K562 (cell line): ENCODE data around the gene DTNBP1. TPM values are rescaled to one million over a fixed set of nuclear protein-coding genes. Genes with fewer than 3 reads are reported as not detected.

Source experiments
- ARID1B ChIP-seq: fragments of 450-650 bp; IDR thresholded peaks from 2 replicates; pipeline ENCODE4 v1.6.1; 2016; ENCODE audit warnings: antibody characterized with exemption, mild to moderate bottlenecking, inconsistent platforms
- ARID2 ChIP-seq: fragments of 450-650 bp; IDR thresholded peaks from 2 replicates; pipeline ENCODE4 v1.6.1; 2017; ENCODE audit warnings: antibody characterized with exemption, mild to moderate bottlenecking
- CEBPB ChIP-seq: fragments of 450-650 bp; IDR thresholded peaks from 2 replicates; pipeline ENCODE4 v1.6.1; 2016; ENCODE audit warnings: missing genetic modification characterization, missing compliant biosample characterization
- CEBPG ChIP-seq, 3 experiments: fragments of 200-800 bp in 1 of 3; sonication (Bioruptor generic) in 1 of 3; sonication (generic) in 1 of 3; formaldehyde crosslinking in 1 of 3; IDR thresholded peaks in 2 of 3; conservative IDR thresholded peaks in 1 of 3; 2 replicates each; pipeline versions ENCODE4 v1.6.1 to v1.8.0; 2016 to 2022; ENCODE audit warnings: missing compliant biosample characterization in 2 of 3, missing genetic modification characterization in 2 of 3, mild to moderate bottlenecking in 1 of 3, missing genetic modification reagents in 1 of 3
- DNMT1 ChIP-seq: fragments of 450-650 bp; IDR thresholded peaks from 2 replicates; pipeline ENCODE4 v1.6.1; 2016; ENCODE audit warnings: antibody characterized with exemption, mild to moderate bottlenecking
- FOSL1 ChIP-seq: fragments of 200-800 bp; sonication (Bioruptor generic); conservative IDR thresholded peaks from 2 replicates; pipeline ENCODE4 v1.6.1; 2016; ENCODE audit warnings: missing genetic modification characterization, missing compliant biosample characterization
- HDAC3 ChIP-seq: fragments of 450-650 bp; IDR thresholded peaks from 2 replicates; pipeline ENCODE4 v1.6.1; 2018; ENCODE audit warnings: borderline replicate concordance, mild to moderate bottlenecking, moderate library complexity; ENCODE audit not compliant: partially characterized antibody
- KDM5B ChIP-seq: fragments of 200-600 bp; sonication (generic); IDR thresholded peaks from 2 replicates; pipeline ENCODE4 v1.6.1; 2012; ENCODE audit warnings: low read depth, mild to moderate bottlenecking, moderate library complexity, low read length, control low read depth, inconsistent platforms; ENCODE audit not compliant: insufficient replicate concordance
- PHB2 ChIP-seq: fragments of 450-650 bp; IDR thresholded peaks from 2 replicates; pipeline ENCODE4 v1.6.1; 2017; ENCODE audit warnings: low read depth
- RBM25 ChIP-seq: fragments of 200-400 bp; formaldehyde crosslinking; IDR thresholded peaks from 2 replicates; pipeline ENCODE4 v1.6.1; 2018; ENCODE audit warnings: low read length, low read depth, moderate library complexity; ENCODE audit not compliant: severe bottlenecking
- SMARCA5 ChIP-seq: fragments of 450-650 bp; IDR thresholded peaks from 2 replicates; pipeline ENCODE4 v1.6.1; 2016
- SMARCE1 ChIP-seq: fragments of 450-650 bp; IDR thresholded peaks from 2 replicates; pipeline ENCODE4 v1.7.1; 2016; ENCODE audit warnings: mild to moderate bottlenecking
- SOX6 ChIP-seq: fragments of 450-650 bp; IDR thresholded peaks from 2 replicates; pipeline ENCODE4 v1.6.1; 2014; ENCODE audit warnings: mild to moderate bottlenecking
- YY1 ChIP-seq, 3 experiments: IDR thresholded peaks; 2 replicates each; pipeline ENCODE4 v1.6.1; 2011; ENCODE audit warnings: low read length in 2 of 3, mild to moderate bottlenecking in 2 of 3, moderate library complexity in 2 of 3, borderline replicate concordance in 1 of 3, control low read depth in 1 of 3, low read depth in 1 of 3; ENCODE audit not compliant: insufficient read depth in 3 of 3, insufficient replicate concordance in 2 of 3, control insufficient read depth in 1 of 3, insufficient read length in 1 of 3; ENCODE audit errors: extremely low read depth in 1 of 3
- ZNF282 ChIP-seq: sonication (generic); formaldehyde crosslinking; IDR thresholded peaks from 2 replicates; pipeline ENCODE4 v1.8.1; 2023; ENCODE audit warnings: missing genetic modification reagents
- ZNF584 ChIP-seq: fragments of 200-800 bp; sonication (Bioruptor generic); IDR thresholded peaks from 2 replicates; pipeline ENCODE4 v1.6.1; 2016; ENCODE audit warnings: low read depth, mild to moderate bottlenecking, missing genetic modification characterization, missing compliant biosample characterization
- ZNF589 ChIP-seq: fragments of 200-800 bp; sonication (Bioruptor generic); IDR thresholded peaks from 2 replicates; pipeline ENCODE4 v1.6.1; 2016; ENCODE audit warnings: low read depth, missing genetic modification characterization, missing compliant biosample characterization
- polyA plus RNA-seq, 8 experiments: library from polyadenylated mRNA; depleted of rRNA in 4 of 8; stranded (reverse) in 5 of 8; unstranded in 3 of 8; fragments of >200 nt; fragmentation: Nextera tagmentation in 2 of 8; fragmentation: Illumina TruSeq in 1 of 8; extraction: Ambion mirVana in 2 of 8; extraction: Trizol in 1 of 8; gene quantifications; 2 replicates each; pipeline versions ENCODE4 v1.2.1 to v1.2.3, GENCODE V29; 2011 to 2014; ENCODE audit warnings: inconsistent platforms in 1 of 8, missing spikeins in 1 of 8
- total RNA-seq, 7 experiments: library from RNA; depleted of rRNA in 6 of 7; stranded (reverse); fragments of >200 nt in 6 of 7; fragmentation: Illumina TruSeq in 2 of 7; extraction: Trizol in 2 of 7; gene quantifications; 2 replicates each; pipeline versions ENCODE4 v1.2.1 to v1.2.3, GENCODE V29; 2011 to 2021; ENCODE audit warnings: low replicate concordance in 1 of 7
- TF ChIP-seq, protein P1 (sequence below), 3 experiments: fragments of 200-800 bp in 1 of 3; fragments of 250-450 bp in 1 of 3; fragments of 450-650 bp in 1 of 3; sonication (Bioruptor Pico) in 1 of 3; sonication (Bioruptor generic) in 1 of 3; formaldehyde crosslinking in 1 of 3; IDR thresholded peaks; 2 replicates each; pipeline versions ENCODE4 v1.6.1 to v1.8.0; 2016 to 2022; ENCODE audit warnings: mild to moderate bottlenecking in 2 of 3, missing genetic modification characterization in 2 of 3, missing compliant biosample characterization in 1 of 3, moderate library complexity in 1 of 3
- TF ChIP-seq, protein P2 (sequence below): IDR thresholded peaks from 2 replicates; pipeline ENCODE4 v1.6.1; 2012; ENCODE audit warnings: low read depth, low read length, improper control_type of control experiment, borderline replicate concordance
- TF ChIP-seq, protein P3 (sequence below): fragments of 250-450 bp; sonication (Bioruptor Pico); IDR thresholded peaks from 2 replicates; pipeline ENCODE4 v1.5.0; 2022; ENCODE audit warnings: mild to moderate bottlenecking

DTNBP1 gene
- total and polyA plus RNA-seq, 9 of the 15 experiments (the other 6 are each of a cell fraction or from before 2014, with no cell fraction given): 16.7 to 54.5 (median 21.4) TPM

DNA sequence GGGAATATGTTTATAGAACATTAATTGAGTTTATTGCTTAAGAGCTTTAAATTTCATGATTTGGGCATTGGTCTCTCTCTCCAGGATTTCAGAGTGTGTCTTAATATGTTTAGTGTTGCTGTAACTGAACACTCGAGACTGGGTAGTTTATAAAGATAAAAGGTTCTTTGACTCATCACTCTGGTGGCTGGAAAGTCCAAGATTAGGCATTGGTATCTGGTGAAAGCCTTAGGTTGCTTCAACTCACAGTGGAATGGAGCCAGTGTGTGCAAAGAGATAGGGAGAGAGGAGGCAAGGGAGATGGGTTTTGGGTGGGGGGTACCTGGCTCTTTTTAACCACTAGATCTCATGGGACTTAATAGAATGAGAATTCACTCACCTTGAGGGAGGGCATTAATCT is 35.6 kb upstream of the DTNBP1 start (continued):
- TF ChIP-seq, protein P1, sequence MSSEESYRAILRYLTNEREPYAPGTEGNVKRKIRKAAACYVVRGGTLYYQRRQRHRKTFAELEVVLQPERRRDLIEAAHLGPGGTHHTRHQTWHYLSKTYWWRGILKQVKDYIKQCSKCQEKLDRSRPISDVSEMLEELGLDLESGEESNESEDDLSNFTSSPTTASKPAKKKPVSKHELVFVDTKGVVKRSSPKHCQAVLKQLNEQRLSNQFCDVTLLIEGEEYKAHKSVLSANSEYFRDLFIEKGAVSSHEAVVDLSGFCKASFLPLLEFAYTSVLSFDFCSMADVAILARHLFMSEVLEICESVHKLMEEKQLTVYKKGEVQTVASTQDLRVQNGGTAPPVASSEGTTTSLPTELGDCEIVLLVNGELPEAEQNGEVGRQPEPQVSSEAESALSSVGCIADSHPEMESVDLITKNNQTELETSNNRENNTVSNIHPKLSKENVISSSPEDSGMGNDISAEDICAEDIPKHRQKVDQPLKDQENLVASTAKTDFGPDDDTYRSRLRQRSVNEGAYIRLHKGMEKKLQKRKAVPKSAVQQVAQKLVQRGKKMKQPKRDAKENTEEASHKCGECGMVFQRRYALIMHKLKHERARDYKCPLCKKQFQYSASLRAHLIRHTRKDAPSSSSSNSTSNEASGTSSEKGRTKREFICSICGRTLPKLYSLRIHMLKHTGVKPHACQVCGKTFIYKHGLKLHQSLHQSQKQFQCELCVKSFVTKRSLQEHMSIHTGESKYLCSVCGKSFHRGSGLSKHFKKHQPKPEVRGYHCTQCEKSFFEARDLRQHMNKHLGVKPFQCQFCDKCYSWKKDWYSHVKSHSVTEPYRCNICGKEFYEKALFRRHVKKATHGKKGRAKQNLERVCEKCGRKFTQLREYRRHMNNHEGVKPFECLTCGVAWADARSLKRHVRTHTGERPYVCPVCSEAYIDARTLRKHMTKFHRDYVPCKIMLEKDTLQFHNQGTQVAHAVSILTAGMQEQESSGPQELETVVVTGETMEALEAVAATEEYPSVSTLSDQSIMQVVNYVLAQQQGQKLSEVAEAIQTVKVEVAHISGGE (CRISPR knock-in tag; IDR thresholded peaks at IDR 0.05): 0 out of 6 replicates have a peak, but pooled peaks of 1 of the 3 experiments have one; percentile 29
- TF ChIP-seq CEBPG (CRISPR knock-in tag; IDR thresholded peaks at IDR 0.05) (no peak), CEBPG (tag; conservative IDR thresholded peaks at IDR 0.05 in 1 of 2, IDR thresholded peaks at IDR 0.05 in 1 of 2) (peak in 1 of 2 experiments; percentile 38; a peak in 1 of 4 replicates), ZNF584 (CRISPR knock-in tag) (no peak), SOX6 (peak; percentile 22; the same call in 1 of the 2 replicates), ARID1B (peak; percentile 96), PHB2 (peak; percentile 77; the same call in 1 of the 2 replicates), KDM5B (no peak), SMARCA5 (no peak), RBM25 (no peak), DNMT1 (no peak), ARID2 (no peak), CEBPB (tag) (peak; percentile 79), ZNF282 (CRISPR knock-in tag) (no peak), SMARCE1 (peak; percentile 88), FOSL1 (tag) (peak; percentile 86), HDAC3 (peak; percentile 35), ZNF589 (CRISPR knock-in tag) (no peak), YY1 (IDR thresholded peaks at IDR 0.05; ENCODE audit: borderline replicate concordance in 1 of 3, control insufficient read depth in 1 of 3, extremely low read depth in 1 of 3, insufficient read depth in 3 of 3, insufficient read length in 1 of 3, insufficient replicate concordance in 2 of 3, low read depth in 1 of 3, low read length in 2 of 3) (no peak)
- TF ChIP-seq, protein P2, sequence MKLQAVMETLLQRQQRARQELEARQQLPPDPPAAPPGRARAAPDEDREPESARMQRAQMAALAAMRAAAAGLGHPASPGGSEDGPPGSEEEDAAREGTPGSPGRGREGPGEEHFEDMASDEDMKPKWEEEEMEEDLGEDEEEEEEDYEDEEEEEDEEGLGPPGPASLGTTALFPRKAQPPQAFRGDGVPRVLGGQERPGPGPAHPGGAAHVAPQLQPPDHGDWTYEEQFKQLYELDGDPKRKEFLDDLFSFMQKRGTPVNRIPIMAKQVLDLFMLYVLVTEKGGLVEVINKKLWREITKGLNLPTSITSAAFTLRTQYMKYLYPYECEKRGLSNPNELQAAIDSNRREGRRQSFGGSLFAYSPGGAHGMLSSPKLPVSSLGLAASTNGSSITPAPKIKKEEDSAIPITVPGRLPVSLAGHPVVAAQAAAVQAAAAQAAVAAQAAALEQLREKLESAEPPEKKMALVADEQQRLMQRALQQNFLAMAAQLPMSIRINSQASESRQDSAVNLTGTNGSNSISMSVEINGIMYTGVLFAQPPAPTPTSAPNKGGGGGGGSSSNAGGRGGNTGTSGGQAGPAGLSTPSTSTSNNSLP: 0 out of 2 replicates have a peak, but pooled peaks have one; percentile 28
- TF ChIP-seq, protein P3, sequence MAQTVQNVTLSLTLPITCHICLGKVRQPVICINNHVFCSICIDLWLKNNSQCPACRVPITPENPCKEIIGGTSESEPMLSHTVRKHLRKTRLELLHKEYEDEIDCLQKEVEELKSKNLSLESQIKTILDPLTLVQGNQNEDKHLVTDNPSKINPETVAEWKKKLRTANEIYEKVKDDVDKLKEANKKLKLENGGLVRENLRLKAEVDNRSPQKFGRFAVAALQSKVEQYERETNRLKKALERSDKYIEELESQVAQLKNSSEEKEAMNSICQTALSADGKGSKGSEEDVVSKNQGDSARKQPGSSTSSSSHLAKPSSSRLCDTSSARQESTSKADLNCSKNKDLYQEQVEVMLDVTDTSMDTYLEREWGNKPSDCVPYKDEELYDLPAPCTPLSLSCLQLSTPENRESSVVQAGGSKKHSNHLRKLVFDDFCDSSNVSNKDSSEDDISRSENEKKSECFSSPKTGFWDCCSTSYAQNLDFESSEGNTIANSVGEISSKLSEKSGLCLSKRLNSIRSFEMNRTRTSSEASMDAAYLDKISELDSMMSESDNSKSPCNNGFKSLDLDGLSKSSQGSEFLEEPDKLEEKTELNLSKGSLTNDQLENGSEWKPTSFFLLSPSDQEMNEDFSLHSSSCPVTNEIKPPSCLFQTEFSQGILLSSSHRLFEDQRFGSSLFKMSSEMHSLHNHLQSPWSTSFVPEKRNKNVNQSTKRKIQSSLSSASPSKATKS (CRISPR knock-in tag): no peak
